HepG2 (cell line): ENCODE results near the gene KANSL1L. TPM values are rescaled to one million over a fixed set of nuclear protein-coding genes. Genes with fewer than 3 reads are reported as not detected.

Source experiments
- EEA1 ChIP-seq: sonication (generic); formaldehyde crosslinking; IDR thresholded peaks from 2 replicates; pipeline ENCODE4 v1.5.1; 2020; ENCODE audit warnings: mild to moderate bottlenecking, missing genetic modification reagents, borderline replicate concordance
- KAT7 ChIP-seq: IDR thresholded peaks from 2 replicates; pipeline ENCODE4 v1.6.1; 2018; ENCODE audit warnings: borderline replicate concordance, missing compliant biosample characterization
- NFYB ChIP-seq: sonication (generic); formaldehyde crosslinking; IDR thresholded peaks from 2 replicates; pipeline ENCODE4 v1.4.0; 2020; ENCODE audit warnings: missing genetic modification reagents
- SMARCC2 ChIP-seq: fragments of 450-650 bp; IDR thresholded peaks from 2 replicates; pipeline ENCODE4 v1.6.1; 2017; ENCODE audit warnings: antibody characterized with exemption, mild to moderate bottlenecking
- UBTF ChIP-seq: sonication (generic); formaldehyde crosslinking; IDR thresholded peaks from 2 replicates; pipeline ENCODE4 v1.4.0; 2020; ENCODE audit warnings: mild to moderate bottlenecking, missing genetic modification reagents
- YEATS4 ChIP-seq: sonication (generic); formaldehyde crosslinking; IDR thresholded peaks from 2 replicates; pipeline ENCODE4 v1.4.0; 2020; ENCODE audit warnings: missing genetic modification reagents, borderline replicate concordance
- ZNF124 ChIP-seq: sonication (generic); formaldehyde crosslinking; IDR thresholded peaks from 2 replicates; pipeline ENCODE4 v1.4.0; 2020; ENCODE audit warnings: missing genetic modification reagents
- ZNF260 ChIP-seq: sonication (generic); formaldehyde crosslinking; IDR thresholded peaks from 2 replicates; pipeline ENCODE4 v1.4.0; 2020; ENCODE audit warnings: missing genetic modification reagents, low read depth, mild to moderate bottlenecking, borderline replicate concordance
- ZNF264 ChIP-seq: sonication (generic); formaldehyde crosslinking; IDR thresholded peaks from 2 replicates; pipeline ENCODE4 v1.4.0; 2020; ENCODE audit warnings: missing genetic modification reagents
- ZNF354B ChIP-seq: sonication (generic); formaldehyde crosslinking; IDR thresholded peaks from 2 replicates; pipeline ENCODE4 v1.8.0; 2022; ENCODE audit warnings: mild to moderate bottlenecking, missing genetic modification reagents
- ZNF549 ChIP-seq: sonication (generic); formaldehyde crosslinking; IDR thresholded peaks from 2 replicates; pipeline ENCODE4 v1.5.0; 2020; ENCODE audit warnings: missing genetic modification reagents
- ZNF615 ChIP-seq: sonication (generic); formaldehyde crosslinking; IDR thresholded peaks from 2 replicates; pipeline ENCODE4 v1.5.0; 2020; ENCODE audit warnings: mild to moderate bottlenecking, missing genetic modification reagents, borderline replicate concordance
- ZNF652 ChIP-seq: IDR thresholded peaks from 2 replicates; pipeline ENCODE4 v1.6.1; 2016; ENCODE audit warnings: low read depth, borderline replicate concordance
- ZNF691 ChIP-seq: sonication (generic); formaldehyde crosslinking; IDR thresholded peaks from 2 replicates; pipeline ENCODE4 v1.4.0; 2020; ENCODE audit warnings: missing genetic modification reagents, low read depth, mild to moderate bottlenecking, borderline replicate concordance
- ZNF740 ChIP-seq: sonication (generic); formaldehyde crosslinking; IDR thresholded peaks from 2 replicates; pipeline ENCODE4 v1.4.0; 2020; ENCODE audit warnings: missing genetic modification reagents
- ZNF770 ChIP-seq: sonication (generic); formaldehyde crosslinking; IDR thresholded peaks from 2 replicates; pipeline ENCODE4 v1.5.0; 2020; ENCODE audit warnings: mild to moderate bottlenecking, missing genetic modification reagents
- ZSCAN12 ChIP-seq: sonication (generic); formaldehyde crosslinking; IDR thresholded peaks from 2 replicates; pipeline ENCODE4 v1.9.0; 2021; ENCODE audit warnings: mild to moderate bottlenecking, missing genetic modification reagents
- ZXDC ChIP-seq: sonication (generic); formaldehyde crosslinking; IDR thresholded peaks from 2 replicates; pipeline ENCODE4 v1.5.0; 2020; ENCODE audit warnings: mild to moderate bottlenecking, missing genetic modification reagents
- polyA plus RNA-seq, 8 experiments: library from polyadenylated mRNA; depleted of rRNA in 3 of 8; stranded (reverse) in 7 of 8; unstranded in 1 of 8; fragments of >200 nt; fragmentation: Illumina TruSeq in 4 of 8; extraction: Trizol in 4 of 8; gene quantifications; 2 replicates each; pipeline versions ENCODE4 v1.2.1 to v1.2.3, GENCODE V29; 2011 to 2016; ENCODE audit warnings: low read depth in 4 of 8, missing spikeins in 1 of 8, mixed read lengths in 1 of 8; ENCODE audit not compliant: insufficient read depth in 1 of 8
- total RNA-seq, 5 experiments: library from RNA; depleted of rRNA; stranded (reverse); fragments of >200 nt; fragmentation: Illumina TruSeq; extraction: Trizol; gene quantifications; 2 replicates each; pipeline ENCODE4 v1.2.3, GENCODE V29; 2016; ENCODE audit warnings: low read depth in 1 of 5
- TF ChIP-seq, protein P1 (sequence below): sonication (generic); formaldehyde crosslinking; IDR thresholded peaks from 2 replicates; pipeline ENCODE4 v1.5.0; 2020; ENCODE audit warnings: missing genetic modification reagents

Gene KANSL1L
- total and polyA plus RNA-seq, 2 of the 13 experiments (the other 11 are each of a cell fraction or from before 2014, with no cell fraction given), result 5.4 to 10.3 TPM

DNA sequence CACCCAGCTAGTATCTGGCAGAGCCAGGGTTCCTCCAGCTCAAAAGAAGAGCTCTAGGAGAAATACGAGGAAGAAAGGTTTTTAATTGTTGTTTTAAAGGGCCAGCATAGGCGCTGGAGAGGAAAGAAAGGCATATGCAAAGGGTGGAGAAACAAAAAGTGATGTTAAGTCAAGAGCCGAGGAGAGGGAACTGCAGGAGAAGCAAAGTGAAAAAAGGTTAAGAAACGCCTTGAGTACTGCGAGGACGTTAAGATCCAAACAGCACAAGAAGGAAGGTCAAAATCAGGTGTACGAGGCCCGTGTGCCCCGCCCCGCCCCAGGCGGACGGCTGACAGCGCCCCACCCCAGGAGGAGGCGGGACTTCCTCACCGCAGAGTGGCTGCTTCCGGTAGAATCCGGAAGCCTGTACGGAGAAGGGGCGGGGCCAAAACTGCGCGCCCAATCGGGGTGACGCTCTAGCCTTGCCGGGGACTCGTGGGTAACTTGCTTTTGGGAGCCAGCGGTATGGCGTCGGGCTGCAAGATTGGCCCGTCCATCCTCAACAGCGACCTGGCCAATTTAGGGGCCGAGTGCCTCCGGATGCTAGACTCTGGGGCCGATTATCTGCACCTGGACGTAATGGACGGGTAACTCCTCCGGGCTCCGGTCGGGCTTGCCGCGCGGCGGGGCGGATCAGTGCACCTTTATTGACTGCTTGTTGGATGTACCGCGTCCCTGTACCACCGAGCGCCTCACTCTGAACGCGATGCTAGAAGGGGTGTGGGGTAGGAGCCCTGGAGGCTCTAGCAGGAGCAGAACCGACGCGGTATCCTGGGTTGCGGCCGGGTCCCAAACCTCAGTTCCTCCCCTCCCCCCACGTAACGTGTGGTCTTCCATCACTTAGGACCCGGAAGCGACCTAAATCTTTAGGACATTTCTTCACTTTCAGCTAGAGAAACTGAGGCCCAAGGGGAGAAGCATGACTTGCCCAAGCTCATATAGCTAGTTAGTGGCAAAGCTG is 168.8 kb downstream of the KANSL1L start, which contains the start of gene RPE (continued):
- TF ChIP-seq ZNF770 (CRISPR knock-in tag) (peak; percentile 3; the same call in 1 of the 2 replicates), ZNF615 (CRISPR knock-in tag) (no peak), EEA1 (CRISPR knock-in tag) (no peak), KAT7 (CRISPR knock-in tag) (peak; percentile 70; the same call in 1 of the 2 replicates), NFYB (CRISPR knock-in tag) (peak; percentile 79), ZNF124 (CRISPR knock-in tag) (peak; percentile 23; the same call in 1 of the 2 replicates), ZXDC (CRISPR knock-in tag) (no peak), ZNF652 (CRISPR knock-in tag) (no peak), UBTF (peak; percentile 67), ZSCAN12 (CRISPR knock-in tag) (peak; percentile 75; the same call in 1 of the 2 replicates), SMARCC2 (no peak), ZNF354B (CRISPR knock-in tag) (no peak), ZNF740 (no peak), ZNF264 (peak; percentile 58; the same call in 1 of the 2 replicates), YEATS4 (CRISPR knock-in tag) (peak; percentile 78), ZNF549 (no peak), ZNF260 (no peak), ZNF691 (CRISPR knock-in tag) (peak; percentile 79; the same call in 1 of the 2 replicates)
- TF ChIP-seq, protein P1, sequence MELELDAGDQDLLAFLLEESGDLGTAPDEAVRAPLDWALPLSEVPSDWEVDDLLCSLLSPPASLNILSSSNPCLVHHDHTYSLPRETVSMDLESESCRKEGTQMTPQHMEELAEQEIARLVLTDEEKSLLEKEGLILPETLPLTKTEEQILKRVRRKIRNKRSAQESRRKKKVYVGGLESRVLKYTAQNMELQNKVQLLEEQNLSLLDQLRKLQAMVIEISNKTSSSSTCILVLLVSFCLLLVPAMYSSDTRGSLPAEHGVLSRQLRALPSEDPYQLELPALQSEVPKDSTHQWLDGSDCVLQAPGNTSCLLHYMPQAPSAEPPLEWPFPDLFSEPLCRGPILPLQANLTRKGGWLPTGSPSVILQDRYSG, result no peak
